Jurkat, Clone E6-1 (cell line): ENCODE measurements around the gene XPO6.
A peak's percentile ranks its signal among the peaks of the same experiment; 100 is the strongest.

Experiments
- DNase-seq: peaks from one replicate; pipeline ENCODE4 v3.0.0-alpha.2; 2011; ENCODE audit warnings: low read depth, low spot score
- H3K4me3 ChIP-seq: 2 replicates; pipeline ENCODE4 v1.5.1; 2011; ENCODE audit warnings: mild to moderate bottlenecking, low read length, control low read depth, moderate library complexity

Gene XPO6

GRCh38 chr16:28187595-28188004 lies 24.2 kb downstream of the XPO6 start:
- no peak for DNase-seq
- no peak overlapping the region for H3K4me3 ChIP-seq

GRCh38 chr16:28186752-28187151 lies 25.0 kb downstream of the XPO6 start:
- DNase-seq: peak; percentile 55
- no peak overlapping the region for H3K4me3 ChIP-seq

- no peak overlapping the region for H3K4me3 ChIP-seq
- no peak for DNase-seq
Measured at GRCh38 chr16:28185696-28186095, 26.1 kb downstream of the XPO6 start.

- H3K4me3 ChIP-seq: no peak overlapping the region
- no peak for DNase-seq
Measured at GRCh38 chr16:28184625-28185024, 27.1 kb downstream of the XPO6 start.

- no peak for DNase-seq
- no peak overlapping the region for H3K4me3 ChIP-seq
Measured at GRCh38 chr16:28183930-28184329, 27.8 kb downstream of the XPO6 start.

GRCh38 chr16:28183484-28183883 lies 28.3 kb downstream of the XPO6 start:
- DNase-seq: no peak
- H3K4me3 ChIP-seq: no peak overlapping the region

- no peak for DNase-seq
- no peak overlapping the region for H3K4me3 ChIP-seq
Measured at GRCh38 chr16:28182801-28183200, 29.0 kb downstream of the XPO6 start.

GRCh38 chr16:28182183-28182582 lies 29.6 kb downstream of the XPO6 start:
- H3K4me3 ChIP-seq: no peak overlapping the region
- no peak for DNase-seq

- H3K4me3 ChIP-seq: no peak overlapping the region
Measured at GRCh38 chr16:28181515-28181914, 30.2 kb downstream of the XPO6 start.

GRCh38 chr16:28180655-28181460 lies 30.9 kb downstream of the XPO6 start:
- H3K4me3 ChIP-seq: no peak overlapping the region
- DNase-seq: no peak

More at GRCh38 chr16:28181515-28181914, 30.2 kb downstream of the XPO6 start:
- DNase-seq: no peak

GRCh38 chr16:28179354-28179753 lies 32.4 kb downstream of the XPO6 start:
- no peak for DNase-seq
- no peak overlapping the region for H3K4me3 ChIP-seq

GRCh38 chr16:28175715-28176114 lies 36.0 kb downstream of the XPO6 start:
- DNase-seq: no peak
- H3K4me3 ChIP-seq: no peak overlapping the region

GRCh38 chr16:28172336-28172735 lies 39.4 kb downstream of the XPO6 start:
- H3K4me3 ChIP-seq: no peak overlapping the region
- no peak for DNase-seq

GRCh38 chr16:28171816-28172215 lies 39.9 kb downstream of the XPO6 start:
- DNase-seq: no peak
- no peak overlapping the region for H3K4me3 ChIP-seq

- no peak overlapping the region for H3K4me3 ChIP-seq
- peak; percentile 27 for DNase-seq
Measured at GRCh38 chr16:28168991-28169554, 42.7 kb downstream of the XPO6 start.

- no peak overlapping the region for H3K4me3 ChIP-seq
- no peak for DNase-seq
Measured at GRCh38 chr16:28167730-28168129, 44.0 kb downstream of the XPO6 start.

GRCh38 chr16:28167221-28167620 lies 44.5 kb downstream of the XPO6 start:
- H3K4me3 ChIP-seq: no peak overlapping the region
- DNase-seq: no peak

- no peak overlapping the region for H3K4me3 ChIP-seq
Measured at GRCh38 chr16:28166394-28167208, 45.2 kb downstream of the XPO6 start.

GRCh38 chr16:28165598-28165997 lies 46.2 kb downstream of the XPO6 start:
- no peak overlapping the region for H3K4me3 ChIP-seq
- DNase-seq: no peak

More at GRCh38 chr16:28166394-28167208, 45.2 kb downstream of the XPO6 start:
- no peak for DNase-seq

- DNase-seq: no peak
- H3K4me3 ChIP-seq: no peak overlapping the region
Measured at GRCh38 chr16:28164140-28164539, 47.6 kb downstream of the XPO6 start.
